Thyroid gland (tissue), 4 donors: ENCODE results near the gene BBLN.

Experiments used
- CTCF ChIP-seq, 6 experiments: fragments of 200-600 bp in 3 of 6; fragments of 450-650 bp in 3 of 6; sonication (generic) in 3 of 6; IDR thresholded peaks; one replicate each; pipeline ENCODE4 v1.5.1; 2016 to 2019; ENCODE audit warnings: antibody characterized with exemption in 6 of 6, mild to moderate bottlenecking in 2 of 6, inconsistent platforms in 1 of 6, moderate library complexity in 1 of 6
- POLR2A ChIP-seq, 2 donors: fragments of 450-650 bp; IDR thresholded peaks; one replicate each; pipeline ENCODE4 v1.6.1; 2017; ENCODE audit warnings: antibody characterized with exemption in 2 of 2, mild to moderate bottlenecking in 2 of 2, moderate library complexity in 1 of 2

GRCh38 chr9:128180447-128180846 is 20.4 kb downstream of the BBLN start:
- TF ChIP-seq CTCF (IDR thresholded peaks at IDR 0.05) (no peak), POLR2A (IDR thresholded peaks at IDR 0.05) (no peak)
